GM21360 (cell line): ENCODE data around the gene GNPTAB.
"Not testable (repeated sequence)": the region's sequence is repeated elsewhere in the genome, so short reads cannot be mapped to it uniquely, and the experiment has no call there.

Experiments used
- ATAC-seq: cut with Tn5 transposase; IDR thresholded peaks from one replicate; pipeline ENCODE4 v1.9.1; 2021; ENCODE audit warnings: mild to moderate bottlenecking, moderate library complexity; ENCODE audit not compliant: unreplicated experiment

The GNPTAB gene

GRCh38 chr12:101830367-101831325 lies at the start of gene GNPTAB:
Gene GNPTAB (minus strand): TSS chr12:101830959. CDS start chr12:101830675, 284 bp downstream.
- ATAC-seq: peak; percentile 90

DNA sequence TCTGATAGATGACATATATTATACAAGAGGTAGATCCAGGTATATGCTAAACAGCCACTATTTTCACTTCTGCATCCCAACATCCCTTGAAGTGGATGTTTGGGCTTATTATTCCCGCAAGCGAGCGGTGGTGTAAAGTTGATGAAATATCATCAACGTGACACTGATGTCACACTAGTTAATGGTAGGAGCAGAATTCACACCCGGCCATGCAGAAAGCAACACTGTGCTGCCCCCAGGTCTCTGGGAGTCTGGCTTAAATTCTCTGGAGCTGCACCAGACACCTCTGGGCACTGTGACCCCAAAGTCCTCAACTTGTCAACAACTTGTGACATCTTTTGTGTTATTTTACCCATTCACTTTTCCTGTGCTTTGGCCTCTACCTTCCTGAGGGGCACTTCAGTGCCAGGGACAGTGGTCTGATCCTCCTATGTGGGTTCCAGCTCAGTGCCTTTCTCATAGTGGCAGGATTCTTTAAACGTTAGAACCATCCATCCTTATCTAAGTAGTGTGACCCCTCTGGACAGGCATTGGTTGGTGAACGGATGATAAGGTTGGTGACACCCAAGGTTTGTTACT lies 47.6 kb upstream of the GNPTAB start:
- ATAC-seq: no peak

DNA sequence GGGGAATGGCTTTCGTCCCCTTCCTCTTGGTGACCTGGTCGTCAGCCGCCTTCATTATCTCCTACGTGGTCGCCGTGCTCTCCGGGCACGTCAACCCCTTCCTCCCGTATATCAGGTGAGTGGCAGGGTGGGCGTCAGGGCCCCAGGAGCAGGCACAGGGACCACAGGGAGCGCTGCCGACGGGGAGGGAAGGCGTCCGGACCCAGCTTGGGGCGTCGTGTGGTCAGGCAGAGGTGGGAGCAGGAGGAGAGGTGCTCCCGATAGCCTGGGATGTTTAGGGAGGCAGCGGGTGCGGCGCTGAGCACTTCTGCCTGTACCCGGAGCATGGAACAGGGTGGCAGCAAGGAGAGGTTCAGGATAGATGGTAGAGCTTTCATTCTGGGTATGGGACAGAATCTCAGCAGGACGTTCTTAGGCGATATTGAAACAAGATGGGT lies 47.1 kb upstream of the GNPTAB start:
- peak; percentile 17 for ATAC-seq

GRCh38 chr12:101876861-101877805 lies 46.4 kb upstream of the GNPTAB start, which contains the start of gene DRAM1:
Gene DRAM1 (plus strand): TSS chr12:101877580. CDS start chr12:101877790, 210 bp downstream.
- peak; percentile 85 for ATAC-seq

DNA sequence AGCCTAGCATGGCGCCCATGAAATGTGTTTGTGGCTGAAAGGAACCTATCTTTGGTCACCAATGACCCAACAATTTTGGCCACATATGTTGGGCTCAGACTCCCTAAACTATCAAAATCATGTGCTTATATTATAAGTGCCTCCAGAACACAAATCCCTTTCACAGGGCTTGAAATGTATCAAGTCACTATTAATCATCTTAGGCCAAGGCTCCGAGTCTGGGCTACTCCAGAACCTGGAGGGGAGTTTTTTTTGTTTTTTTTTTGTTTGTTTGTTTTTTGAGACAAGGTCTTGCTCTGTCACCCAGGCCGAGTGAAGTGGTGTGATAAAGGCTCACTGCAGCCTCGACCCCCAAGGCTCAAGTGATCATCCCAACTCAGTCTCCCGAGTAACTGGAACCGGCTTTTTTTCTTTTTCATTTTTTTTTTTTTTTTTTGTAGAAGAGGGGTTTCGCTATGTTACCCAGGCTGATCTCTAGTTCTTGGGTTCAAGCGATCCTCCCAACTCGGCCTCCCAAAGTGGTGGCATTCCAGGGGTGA lies 45.6 kb upstream of the GNPTAB start:
- ATAC-seq: no peak

DNA sequence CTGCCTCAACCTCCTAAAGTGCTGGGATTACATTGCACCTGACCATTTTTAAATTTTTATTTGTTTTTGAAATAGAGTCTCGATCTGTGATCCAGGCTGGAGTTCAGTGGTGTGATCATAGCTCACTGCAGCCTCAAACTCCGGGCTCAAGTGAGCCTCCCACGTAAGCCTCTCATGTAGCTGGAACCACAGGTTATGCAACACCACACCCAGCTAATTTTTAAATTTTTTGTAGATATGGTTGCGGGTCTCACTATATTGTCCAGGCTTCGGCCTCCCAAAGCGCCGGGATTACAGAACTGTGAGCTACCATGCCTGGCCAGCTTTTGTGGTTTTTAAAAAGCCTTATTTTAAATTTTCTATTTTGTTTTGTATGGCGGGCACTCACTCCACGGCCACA lies 44.4 kb upstream of the GNPTAB start:
- ATAC-seq: no peak

GRCh38 chr12:101870925-101871324 lies 40.2 kb upstream of the GNPTAB start:
- no peak for ATAC-seq

GRCh38 chr12:101867619-101868018 lies 36.9 kb upstream of the GNPTAB start:
- not testable (repeated sequence) for ATAC-seq

DNA sequence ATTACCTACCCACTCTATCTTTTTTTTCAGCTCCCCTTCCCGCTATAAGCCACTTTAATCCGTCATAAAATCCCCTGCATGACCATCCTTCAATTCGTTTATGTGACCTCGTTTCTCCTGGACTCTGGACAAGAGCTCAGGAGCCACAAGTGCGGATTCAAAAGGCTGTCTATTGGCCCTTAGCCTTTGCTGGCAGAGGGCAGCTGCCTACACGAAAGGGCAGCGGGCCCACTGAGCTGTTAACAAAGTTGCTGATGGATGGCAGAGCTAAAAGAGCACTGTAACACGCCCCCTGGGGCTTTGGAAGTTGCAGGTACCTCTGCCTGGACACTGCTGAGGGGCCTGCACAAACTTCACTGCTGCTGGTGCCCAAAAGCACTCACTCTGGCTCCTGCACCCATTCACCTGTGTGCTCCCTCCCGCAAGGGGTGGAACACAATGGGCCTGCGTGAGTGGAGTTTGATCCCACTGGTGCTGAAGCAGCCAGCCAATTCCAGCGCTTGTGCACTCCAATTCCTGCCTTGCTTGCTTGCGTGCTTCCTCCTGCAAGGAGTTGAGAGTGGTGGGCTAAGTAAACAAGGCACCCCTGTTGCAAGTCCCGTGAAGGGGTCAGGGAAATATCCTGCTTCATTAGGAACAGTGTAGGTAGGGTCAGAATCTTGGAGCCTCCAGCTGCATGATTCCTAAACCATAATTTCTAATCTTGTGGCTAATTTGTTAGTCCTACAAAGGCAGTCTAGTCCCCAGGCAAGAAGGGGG lies 36.0 kb upstream of the GNPTAB start:
- ATAC-seq: no peak

- no peak for ATAC-seq
These were observed 33.2 kb upstream of the GNPTAB start for GRCh38 chr12:101863981-101864380.

DNA sequence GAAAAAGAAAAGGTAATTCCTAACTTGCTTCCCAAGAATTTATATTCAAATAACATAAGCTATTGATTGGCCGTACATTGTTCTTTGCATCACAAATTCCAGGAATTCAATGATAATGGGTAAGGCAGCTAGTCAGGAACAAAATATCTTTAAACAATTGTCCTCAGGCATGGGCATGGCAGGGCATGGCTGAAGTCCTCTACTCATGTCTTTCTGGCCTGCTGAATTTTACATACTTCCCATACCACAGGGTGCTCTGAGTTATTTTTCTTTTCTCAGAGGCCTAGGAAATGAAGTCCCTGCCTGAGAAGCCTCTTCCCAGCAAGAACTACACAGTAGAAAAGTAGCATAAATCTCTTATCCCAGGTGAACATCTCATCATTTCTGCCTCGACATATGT lies 31.5 kb upstream of the GNPTAB start:
- no peak for ATAC-seq

GRCh38 chr12:101861688-101862087 lies 30.9 kb upstream of the GNPTAB start:
- not testable (repeated sequence) for ATAC-seq

GRCh38 chr12:101859664-101860607 lies 29.2 kb upstream of the GNPTAB start:
- peak; percentile 39 for ATAC-seq

GRCh38 chr12:101858361-101858760 lies 27.6 kb upstream of the GNPTAB start:
- ATAC-seq: no peak

DNA sequence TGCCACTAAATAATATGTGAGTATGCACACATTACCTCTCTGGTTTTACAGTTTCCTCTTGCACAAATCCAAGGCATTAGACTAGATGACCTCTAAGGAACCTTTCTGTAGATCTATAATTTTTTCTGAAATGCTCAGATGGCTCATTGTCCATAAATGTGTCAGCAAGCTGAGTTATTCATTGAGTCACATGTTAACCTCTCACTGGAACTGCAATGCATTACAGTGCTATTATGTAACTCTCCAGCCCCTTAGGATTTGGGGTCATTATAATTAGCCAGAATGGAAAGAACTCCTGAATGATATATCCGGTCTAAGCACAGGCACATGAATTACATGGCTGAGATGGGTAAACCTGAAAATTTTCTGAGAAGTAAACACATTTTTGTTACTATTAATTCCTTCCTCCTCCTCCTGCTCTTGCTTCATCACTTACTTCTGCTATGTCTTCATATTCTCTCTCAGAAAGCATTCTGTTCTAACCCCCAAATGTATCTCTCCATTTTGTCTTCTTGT lies 26.3 kb upstream of the GNPTAB start:
- peak; percentile 55 for ATAC-seq

- peak; percentile 16 for ATAC-seq
These were observed 25.9 kb upstream of the GNPTAB start for GRCh38 chr12:101856614-101857013.

GRCh38 chr12:101855976-101856375 lies 25.2 kb upstream of the GNPTAB start:
- no peak for ATAC-seq

DNA sequence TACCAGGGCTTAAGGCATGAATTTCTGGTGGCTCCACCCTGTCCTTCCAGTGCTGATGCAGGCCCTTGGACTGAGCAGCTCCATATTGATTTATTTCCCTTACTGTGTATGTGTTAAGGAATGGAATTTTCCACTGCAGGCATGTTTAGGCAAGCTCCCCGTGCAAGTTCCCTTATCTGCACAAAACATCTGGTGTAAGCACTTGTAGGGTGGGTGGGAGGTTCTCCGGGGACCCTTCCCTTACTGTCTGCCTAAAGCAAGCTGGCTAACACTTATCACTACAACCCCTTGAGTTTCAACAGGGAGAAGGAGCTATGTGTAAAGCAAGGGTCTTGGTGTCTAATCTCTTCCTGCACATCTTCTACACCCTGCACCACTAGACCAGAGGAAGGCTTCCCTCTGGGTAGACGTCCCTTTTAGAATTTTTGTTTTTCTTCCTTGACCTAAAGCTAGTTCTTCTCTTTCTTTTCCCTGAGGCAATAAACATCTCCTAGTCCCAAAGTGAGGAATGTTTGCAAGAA lies 24.7 kb upstream of the GNPTAB start:
- no peak for ATAC-seq
